GM18907 (cell line): ENCODE data around the gene PRM3.

ENCODE experiments used
- ATAC-seq: cut with Tn5 transposase; IDR thresholded peaks from one replicate; pipeline ENCODE4 v1.9.1; 2021; ENCODE audit warnings: mild to moderate bottlenecking, moderate library complexity; ENCODE audit not compliant: unreplicated experiment

The PRM3 gene

DNA sequence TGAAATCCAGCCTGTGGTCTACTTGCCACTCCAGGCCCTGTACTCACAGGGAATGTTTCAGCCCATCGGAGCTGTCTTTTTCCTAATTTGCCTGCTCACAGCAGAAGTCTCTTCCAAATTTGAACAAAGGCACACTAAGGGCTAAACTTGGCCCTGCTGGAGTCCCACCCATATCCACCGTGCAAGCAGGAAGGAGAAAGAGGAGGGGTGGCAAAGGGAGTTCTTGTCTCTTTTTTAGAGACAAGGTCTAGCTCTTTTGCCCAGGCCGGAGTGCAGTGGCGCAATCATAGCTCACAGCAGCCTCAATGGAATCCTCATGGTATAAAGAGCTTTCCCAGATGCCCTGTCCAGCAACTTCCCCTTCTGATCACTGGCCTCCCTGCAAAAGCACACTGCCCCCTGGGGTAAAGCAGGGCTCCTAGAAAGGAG is 10.4 kb upstream of the PRM3 start:
- no peak for ATAC-seq

GRCh38 chr16:11280616-11281522 is 7.4 kb upstream of the PRM3 start, which contains the start of gene PRM1:
Gene PRM1, minus strand, starts transcription at chr16:11281330. Its CDS starts 92 bp downstream, at chr16:11281238.
- no peak for ATAC-seq

DNA sequence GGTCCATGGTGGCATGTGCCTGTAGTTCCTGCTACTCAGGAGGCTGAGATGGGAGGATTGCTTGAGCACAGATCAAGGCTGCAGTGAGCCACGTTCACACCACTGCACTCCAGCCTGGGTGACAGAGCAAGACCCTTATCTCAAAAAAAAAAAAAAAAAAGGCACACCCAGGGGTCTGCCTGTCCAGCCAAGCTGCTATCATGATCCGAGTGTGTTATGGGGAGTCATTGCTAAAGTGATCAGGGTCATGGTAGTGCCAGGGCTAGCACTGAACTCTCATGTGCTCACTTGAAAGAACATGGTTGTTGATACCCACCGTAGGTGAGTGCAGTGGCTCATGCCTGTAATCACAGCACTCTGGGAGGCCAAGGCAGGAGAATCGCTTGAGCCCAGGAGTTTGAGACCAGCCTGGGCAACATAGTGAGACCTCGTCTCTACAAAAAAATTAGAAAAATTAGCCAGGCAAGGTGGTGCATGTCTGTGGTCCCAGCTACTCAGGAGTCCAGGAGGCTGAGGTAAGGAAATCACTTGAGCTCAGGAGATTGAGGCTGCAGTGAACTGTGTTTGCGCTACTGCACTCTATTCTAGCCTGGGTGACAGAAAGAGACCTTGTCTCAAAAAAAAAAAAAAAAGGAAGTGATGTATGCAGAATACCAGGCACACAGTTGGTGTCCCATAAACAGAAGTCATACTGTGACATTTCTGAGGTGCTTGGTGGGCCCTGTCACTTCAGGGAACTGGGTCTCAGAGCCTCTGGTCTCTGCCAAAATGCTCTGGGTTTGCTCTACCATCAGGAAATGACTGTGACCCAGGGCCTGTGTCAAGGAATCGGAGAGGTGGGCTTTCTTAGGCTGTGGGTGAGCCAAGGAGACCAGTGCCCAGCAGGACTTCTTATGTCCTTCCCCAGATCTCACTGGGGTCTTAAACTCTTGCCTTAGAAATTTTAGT is 5.5 kb upstream of the PRM3 start:
- no peak for ATAC-seq

GRCh38 chr16:11277607-11278337 is 4.3 kb upstream of the PRM3 start:
- no peak for ATAC-seq

- no peak for ATAC-seq
Observed at GRCh38 chr16:11276896-11277593, 3.6 kb upstream of the PRM3 start.

- no peak for ATAC-seq
Observed at GRCh38 chr16:11276143-11276895, 2.9 kb upstream of the PRM3 start, which contains the start of gene PRM2. Gene PRM2, minus strand, starts transcription at chr16:11276480. Its CDS starts 110 bp downstream, at chr16:11276370.

GRCh38 chr16:11274964-11275363 is 1.5 kb upstream of the PRM3 start:
- ATAC-seq: no peak

GRCh38 chr16:11273721-11274324 is 394 bp upstream of the PRM3 start:
- no peak for ATAC-seq

- no peak for ATAC-seq
Observed at GRCh38 chr16:11272484-11272883, 945 bp downstream of the PRM3 start.

DNA sequence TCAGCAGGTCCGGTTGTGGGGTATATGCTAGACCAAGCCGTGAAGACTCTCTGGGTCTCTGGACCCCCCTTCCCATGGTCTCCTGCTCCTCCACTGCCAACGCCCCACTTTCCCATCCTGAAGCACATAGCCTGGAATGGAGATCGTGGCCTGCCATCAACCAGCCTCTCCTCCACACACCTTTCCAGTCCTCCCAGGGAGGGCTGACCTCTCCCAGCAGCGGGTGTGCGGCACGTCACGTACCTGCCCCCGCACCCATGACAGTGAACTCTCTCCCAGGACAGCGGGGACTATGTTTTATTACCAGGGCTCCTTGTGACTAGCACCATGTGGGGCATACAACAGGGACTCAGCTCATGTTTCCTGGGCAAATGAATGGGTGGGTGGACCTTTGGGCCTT is 1.8 kb downstream of the PRM3 start:
- no peak for ATAC-seq

DNA sequence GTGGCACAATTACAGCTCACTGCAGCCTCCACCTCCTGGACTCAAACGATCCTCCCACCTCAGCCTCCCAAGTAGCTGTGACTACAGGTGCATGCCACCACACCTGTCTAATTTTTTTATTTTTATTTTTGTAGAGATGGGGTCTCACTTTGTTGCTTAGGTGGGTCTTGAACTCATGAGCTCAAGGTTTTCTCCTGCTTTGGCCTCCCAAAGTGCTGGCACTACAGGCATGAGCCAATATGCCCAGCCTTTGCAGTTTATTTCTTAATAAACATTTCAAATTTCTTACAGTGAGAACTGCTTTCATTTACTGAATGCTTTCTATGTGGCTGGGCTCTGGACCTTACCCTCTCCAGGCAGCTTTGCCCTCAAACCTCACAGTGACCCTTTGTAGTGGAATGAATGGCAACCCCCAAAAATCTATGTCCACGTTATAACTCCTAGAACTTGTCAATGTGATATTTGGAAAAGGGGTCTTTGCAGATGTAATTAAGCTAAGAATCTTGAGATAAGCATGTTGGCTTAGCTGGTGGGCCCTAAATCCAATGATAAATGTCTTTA is 2.7 kb downstream of the PRM3 start:
- no peak for ATAC-seq

DNA sequence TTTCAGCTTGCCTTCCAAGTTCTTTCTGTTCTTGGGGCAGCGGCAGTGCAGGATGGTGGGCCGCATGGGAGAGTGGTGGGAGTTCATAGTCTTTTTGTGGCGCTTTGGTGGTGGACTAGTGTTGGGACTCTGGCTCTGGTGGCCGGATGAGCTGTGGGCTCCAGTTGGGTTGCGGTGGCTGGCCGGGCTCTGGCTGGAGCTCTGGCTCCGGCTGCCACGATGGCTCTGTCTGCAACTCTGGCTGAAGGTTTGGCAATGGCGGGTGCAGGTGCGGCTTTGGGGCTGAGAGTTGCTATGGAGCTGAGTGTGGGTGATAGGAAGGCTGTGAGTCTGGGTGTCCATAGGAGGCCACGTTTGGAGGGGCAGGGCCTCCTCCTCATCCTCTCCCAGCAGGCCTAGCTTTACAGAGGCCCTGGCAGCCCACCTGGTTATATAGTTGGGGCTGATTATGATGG is 4.5 kb downstream of the PRM3 start, which contains the start of gene TNP2:
TSS of gene TNP2 (minus strand) at position 405 of the 455 bp plus-strand sequence. CDS start at position 342, 63 bp downstream.
- no peak for ATAC-seq

GRCh38 chr16:11265124-11265523 is 8.3 kb downstream of the PRM3 start:
- no peak for ATAC-seq

GRCh38 chr16:11264155-11264832 is 9.1 kb downstream of the PRM3 start:
- ATAC-seq: no peak

- no peak for ATAC-seq
Observed at GRCh38 chr16:11263737-11264136, 9.7 kb downstream of the PRM3 start.

GRCh38 chr16:11262915-11263314 is 10.5 kb downstream of the PRM3 start:
- ATAC-seq: no peak

DNA sequence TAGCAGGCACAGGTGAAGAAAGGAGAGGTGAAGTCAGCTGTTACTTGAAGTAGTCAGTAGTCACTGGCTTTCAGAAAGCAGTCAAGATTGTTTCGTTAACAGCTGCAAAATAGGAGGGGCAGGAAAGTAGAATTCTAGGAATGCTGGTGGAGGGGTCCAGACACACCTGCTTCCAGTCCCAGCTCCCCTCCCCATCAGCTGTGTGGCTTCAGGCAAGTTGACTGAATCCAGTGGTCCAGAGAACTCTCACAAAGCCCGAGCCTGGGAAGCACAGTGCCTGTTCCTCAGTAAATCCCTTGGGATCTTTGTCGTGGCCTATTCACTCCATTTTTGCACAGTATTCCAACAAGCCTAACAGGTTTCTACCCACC is 12.8 kb downstream of the PRM3 start:
- no peak for ATAC-seq
